MM.1S (cell line): ENCODE results near the gene AUTS2.

Source experiments
- DNase-seq: peaks from one replicate; pipeline ENCODE4 v3.0.0-alpha.2; 2015
- H2AFZ ChIP-seq: fragments of 300-600 bp; sonication (generic); 2 replicates; pipeline ENCODE4 v1.6.0; 2016; ENCODE audit warnings: antibody characterized with exemption, low read length
- H3F3A ChIP-seq: fragments of 300-600 bp; sonication (generic); 2 replicates; pipeline ENCODE4 v1.6.1; 2016; ENCODE audit warnings: mild to moderate bottlenecking, antibody characterized with exemption, low read length, moderate library complexity, mixed read lengths; ENCODE audit not compliant: insufficient read depth
- H3K27ac ChIP-seq: fragments of 300-600 bp; sonication (generic); 2 replicates; pipeline ENCODE4 v1.5.1; 2016; ENCODE audit warnings: mild to moderate bottlenecking, low read length
- H3K27me3 ChIP-seq: fragments of 300-600 bp; sonication (generic); replicated peaks from 2 replicates; pipeline ENCODE4 v1.6.0; 2016; ENCODE audit warnings: low read length; ENCODE audit not compliant: insufficient read depth
- H3K36me3 ChIP-seq: fragments of 300-600 bp; sonication (generic); replicated peaks from 2 replicates; pipeline ENCODE4 v1.6.1; 2016; ENCODE audit warnings: mild to moderate bottlenecking, low read length, mixed read lengths; ENCODE audit not compliant: insufficient read depth
- H3K4me1 ChIP-seq: fragments of 300-600 bp; sonication (generic); 2 replicates; pipeline ENCODE4 v1.6.1; 2016; ENCODE audit warnings: low read length, mixed read lengths
- H3K4me2 ChIP-seq: fragments of 300-600 bp; sonication (generic); 2 replicates; pipeline ENCODE4 v1.6.0; 2016; ENCODE audit warnings: low read depth, low read length
- H3K4me3 ChIP-seq: fragments of 300-600 bp; sonication (generic); 2 replicates; pipeline ENCODE4 v1.5.1; 2016; ENCODE audit warnings: low read length, mixed read lengths
- H3K79me2 ChIP-seq: fragments of 300-600 bp; sonication (generic); 2 replicates; pipeline ENCODE4 v1.6.1; 2016; ENCODE audit warnings: mixed run types, low read length, mixed read lengths
- H3K9ac ChIP-seq: fragments of 300-600 bp; sonication (generic); 2 replicates; pipeline ENCODE4 v1.6.1; 2016; ENCODE audit warnings: low read length, mixed read lengths
- H3K9me2 ChIP-seq: fragments of 300-600 bp; sonication (generic); replicated peaks from 2 replicates; pipeline ENCODE4 v1.6.1; 2016; ENCODE audit warnings: mild to moderate bottlenecking, low read length, mixed read lengths; ENCODE audit not compliant: insufficient read depth
- H3K9me3 ChIP-seq: fragments of 300-600 bp; sonication (generic); replicated peaks from 2 replicates; pipeline ENCODE4 v1.6.1; 2016; ENCODE audit warnings: mild to moderate bottlenecking, low read length, mixed read lengths; ENCODE audit not compliant: insufficient read depth
- H4K20me1 ChIP-seq: fragments of 300-600 bp; sonication (generic); 2 replicates; pipeline ENCODE4 v1.6.1; 2016; ENCODE audit warnings: mild to moderate bottlenecking, low read length, moderate library complexity, mixed read lengths; ENCODE audit not compliant: insufficient read depth
- EZH2 ChIP-seq: fragments of 300-600 bp; sonication (generic); optimal IDR thresholded peaks from 2 replicates; pipeline ENCODE3; 2017; ENCODE audit warnings: low read depth, mild to moderate bottlenecking, antibody characterized with exemption, low read length, mixed read lengths
- EZH2phosphoT487 ChIP-seq: fragments of 300-600 bp; sonication (generic); IDR thresholded peaks from 2 replicates; pipeline ENCODE4 v1.6.1; 2018; ENCODE audit warnings: antibody characterized with exemption, low read length
- TF ChIP-seq, protein P1 (sequence below): fragments of 300-600 bp; sonication (generic); IDR thresholded peaks from 2 replicates; pipeline ENCODE4 v1.5.1; 2016; ENCODE audit warnings: antibody characterized with exemption, low read length, mixed read lengths

AUTS2 gene

DNA sequence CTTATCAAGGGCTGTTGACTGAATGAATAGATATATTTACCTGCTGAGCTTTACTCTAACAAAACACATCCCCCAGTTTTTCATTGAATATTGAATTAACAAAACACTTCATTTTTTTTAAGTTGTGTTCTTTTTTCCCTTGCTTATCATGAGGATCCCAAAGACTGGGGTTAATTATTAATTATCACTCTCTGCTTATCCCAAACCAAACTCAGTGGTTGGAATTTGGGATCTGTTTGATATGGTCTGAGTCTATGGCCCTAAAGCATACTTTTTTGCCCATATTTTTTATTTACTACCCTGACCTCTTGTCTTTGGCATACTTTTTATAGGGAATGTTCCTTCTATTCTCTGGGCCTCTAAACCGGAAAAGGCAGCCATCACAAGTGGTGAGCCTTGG is 836.5 kb downstream of the AUTS2 start:
- Histone ChIP-seq H2AFZ (no peak overlapping the region), H4K20me1 (no peaks in the 10 kb centered on the region), H3F3A (no peaks in the 10 kb centered on the region), H3K9me3 (no peaks in the 10 kb centered on the region), H3K79me2 (no peaks in the 10 kb centered on the region), H3K4me2 (no peak overlapping the region), H3K27me3 (no peaks in the 10 kb centered on the region), H3K9me2 (no peaks in the 10 kb centered on the region), H3K27ac (no peak overlapping the region), H3K4me1 (no peaks in the 10 kb centered on the region), H3K9ac (no peak overlapping the region), H3K4me3 (no peak overlapping the region), H3K36me3 (no peaks in the 10 kb centered on the region)
- DNase-seq = no peak
- TF ChIP-seq EZH2phosphoT487 = no peak
- TF ChIP-seq EZH2 = no peak
- TF ChIP-seq, protein P1, sequence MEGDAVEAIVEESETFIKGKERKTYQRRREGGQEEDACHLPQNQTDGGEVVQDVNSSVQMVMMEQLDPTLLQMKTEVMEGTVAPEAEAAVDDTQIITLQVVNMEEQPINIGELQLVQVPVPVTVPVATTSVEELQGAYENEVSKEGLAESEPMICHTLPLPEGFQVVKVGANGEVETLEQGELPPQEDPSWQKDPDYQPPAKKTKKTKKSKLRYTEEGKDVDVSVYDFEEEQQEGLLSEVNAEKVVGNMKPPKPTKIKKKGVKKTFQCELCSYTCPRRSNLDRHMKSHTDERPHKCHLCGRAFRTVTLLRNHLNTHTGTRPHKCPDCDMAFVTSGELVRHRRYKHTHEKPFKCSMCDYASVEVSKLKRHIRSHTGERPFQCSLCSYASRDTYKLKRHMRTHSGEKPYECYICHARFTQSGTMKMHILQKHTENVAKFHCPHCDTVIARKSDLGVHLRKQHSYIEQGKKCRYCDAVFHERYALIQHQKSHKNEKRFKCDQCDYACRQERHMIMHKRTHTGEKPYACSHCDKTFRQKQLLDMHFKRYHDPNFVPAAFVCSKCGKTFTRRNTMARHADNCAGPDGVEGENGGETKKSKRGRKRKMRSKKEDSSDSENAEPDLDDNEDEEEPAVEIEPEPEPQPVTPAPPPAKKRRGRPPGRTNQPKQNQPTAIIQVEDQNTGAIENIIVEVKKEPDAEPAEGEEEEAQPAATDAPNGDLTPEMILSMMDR = no peak

GRCh38 chr7:70435634-70436033 is 837.4 kb downstream of the AUTS2 start:
- Histone ChIP-seq H3K79me2 (no peaks in the 10 kb centered on the region), H3K27ac (no peak overlapping the region), H3K27me3 (no peaks in the 10 kb centered on the region), H3K9me2 (no peaks in the 10 kb centered on the region), H3K4me3 (no peak overlapping the region), H3K4me2 (no peak overlapping the region), H3K9me3 (no peaks in the 10 kb centered on the region), H2AFZ (no peak overlapping the region), H3F3A (no peaks in the 10 kb centered on the region), H3K9ac (no peak overlapping the region), H3K4me1 (no peaks in the 10 kb centered on the region), H4K20me1 (no peaks in the 10 kb centered on the region), H3K36me3 (no peaks in the 10 kb centered on the region)
- TF ChIP-seq EZH2phosphoT487 (no peak), EZH2 (no peak)
- TF ChIP-seq, protein P1 = no peak
- DNase-seq = no peak

- no peak for TF ChIP-seq EZH2
- TF ChIP-seq EZH2phosphoT487 = no peak
- TF ChIP-seq, protein P1 = no peak
- no peaks in the 10 kb centered on the region for H3K27me3 ChIP-seq
- no peak overlapping the region for H2AFZ ChIP-seq
- no peaks in the 10 kb centered on the region for H3K79me2 ChIP-seq
- no peaks in the 10 kb centered on the region for H4K20me1 ChIP-seq
- no peaks in the 10 kb centered on the region for H3K4me1 ChIP-seq
- no peaks in the 10 kb centered on the region for H3K36me3 ChIP-seq
- no peaks in the 10 kb centered on the region for H3F3A ChIP-seq
- no peak overlapping the region for H3K4me3 ChIP-seq
- H3K9me2 ChIP-seq = no peaks in the 10 kb centered on the region
- no peaks in the 10 kb centered on the region for H3K9me3 ChIP-seq
- DNase-seq = no peak
- no peak overlapping the region for H3K4me2 ChIP-seq
- no peak overlapping the region for H3K9ac ChIP-seq
- H3K27ac ChIP-seq = no peak overlapping the region
These were observed 838.6 kb downstream of the AUTS2 start for GRCh38 chr7:70436790-70437350.
